ENCODE measurements around the gene KATNAL2.

GRCh38 chr18:47150824-47151366 is 233.5 kb downstream of the KATNAL2 start:
- TF ChIP-seq CTCF (IDR thresholded peaks at IDR 0.05; ENCODE audit: insufficient read depth, low read length, poor library complexity, severe bottlenecking) (no peak), EZH2phosphoT487 (conservative IDR thresholded peaks at IDR 0.05; ENCODE audit: low read length) (no peak)

All from SU-DHL-6 (cell line).